WTC11 (cell line): Measurements from ENCODE around the gene P2RX2. TPM values are rescaled to one million over a fixed set of nuclear protein-coding genes. Genes with fewer than 3 reads are reported as not detected.

ENCODE experiments used
- ATAC-seq: fragments of 200-7000 bp; cut with Tn5 transposase; 2 replicates; pipeline ENCODE4 v1.10.0; 2021; ENCODE audit warnings: mild to moderate bottlenecking, moderate library complexity
- CTCF ChIA-PET: fragments of 300-600 bp; sonication (Branson Sonifier 250); formaldehyde crosslinking; loops from one replicate; lab custom pipeline; 2021; ENCODE audit warnings: antibody characterized with exemption; lab: Charles Lee
- POLR2A ChIA-PET: fragments of 350-600 bp; sonication (Branson Sonifier 250); formaldehyde crosslinking; loops from one replicate; lab custom pipeline; 2021; ENCODE audit warnings: antibody characterized with exemption; lab: Charles Lee
- DNase-seq: peaks from one replicate; pipeline ENCODE4 v3.0.0; 2021; ENCODE audit warnings: low spot score
- H3K27ac Mint-ChIP-seq: 2 replicates; pipeline ENCODE4 v1.8.0; 2021; ENCODE audit warnings: mixed read lengths
- H3K27me3 Mint-ChIP-seq: 2 replicates; pipeline ENCODE4 v1.8.0; 2021; ENCODE audit warnings: low read depth, mild to moderate bottlenecking, moderate library complexity, mixed read lengths
- H3K36me3 Mint-ChIP-seq: 2 replicates; pipeline ENCODE4 v1.8.0; 2021; ENCODE audit warnings: mixed read lengths
- H3K4me1 Mint-ChIP-seq: 2 replicates; pipeline ENCODE4 v1.8.0; 2022; ENCODE audit warnings: mixed read lengths
- H3K4me3 Mint-ChIP-seq: 2 replicates; pipeline ENCODE4 v1.8.0; 2021; ENCODE audit warnings: mild to moderate bottlenecking, moderate library complexity, mixed read lengths
- H3K9me3 Mint-ChIP-seq: 2 replicates; pipeline ENCODE4 v1.8.0; 2021; ENCODE audit warnings: mixed read lengths
- CDX4 ChIP-seq: fragments of 250-450 bp; sonication (Bioruptor Pico); IDR thresholded peaks from 2 replicates; pipeline ENCODE4 v1.9.0; 2021; ENCODE audit warnings: moderate library complexity, mild to moderate bottlenecking, inconsistent platforms, borderline replicate concordance
- CREM ChIP-seq: sonication (generic); formaldehyde crosslinking; IDR thresholded peaks from 2 replicates; pipeline ENCODE4 v1.8.1; 2022; ENCODE audit warnings: mild to moderate bottlenecking, missing genetic modification reagents, moderate library complexity
- FOXJ3 ChIP-seq: sonication (generic); formaldehyde crosslinking; IDR thresholded peaks from 2 replicates; pipeline ENCODE4 v1.9.0; 2021; ENCODE audit warnings: missing genetic modification reagents, mild to moderate bottlenecking, borderline replicate concordance
- FOXK1 ChIP-seq: sonication (generic); formaldehyde crosslinking; IDR thresholded peaks from 2 replicates; pipeline ENCODE4 v1.8.0; 2022; ENCODE audit warnings: mild to moderate bottlenecking, moderate library complexity, missing genetic modification reagents
- KAT7 ChIP-seq: sonication (generic); formaldehyde crosslinking; IDR thresholded peaks from 2 replicates; pipeline ENCODE4 v1.8.1; 2023; ENCODE audit warnings: missing genetic modification reagents, mild to moderate bottlenecking, borderline replicate concordance
- MLX ChIP-seq: sonication (generic); formaldehyde crosslinking; IDR thresholded peaks from 2 replicates; pipeline ENCODE4 v1.8.1; 2023; ENCODE audit warnings: mild to moderate bottlenecking, missing genetic modification reagents, moderate library complexity
- NR2C2 ChIP-seq: sonication (generic); formaldehyde crosslinking; IDR thresholded peaks from 2 replicates; pipeline ENCODE4 v1.8.0; 2022; ENCODE audit warnings: mild to moderate bottlenecking, missing genetic modification reagents
- SP1 ChIP-seq: sonication (generic); formaldehyde crosslinking; conservative IDR thresholded peaks from 2 replicates; pipeline ENCODE4 v1.8.1; 2022; ENCODE audit warnings: missing genetic modification reagents
- TEAD4 ChIP-seq: sonication (generic); formaldehyde crosslinking; IDR thresholded peaks from 2 replicates; pipeline ENCODE4 v1.8.0; 2022; ENCODE audit warnings: mild to moderate bottlenecking, missing genetic modification reagents
- ZNF138 ChIP-seq: sonication (generic); formaldehyde crosslinking; conservative IDR thresholded peaks from 2 replicates; pipeline ENCODE4 v1.8.1; 2022; ENCODE audit warnings: mild to moderate bottlenecking, moderate library complexity, missing genetic modification reagents
- ZNF219 ChIP-seq: sonication (generic); formaldehyde crosslinking; IDR thresholded peaks from 2 replicates; pipeline ENCODE4 v1.8.0; 2023; ENCODE audit warnings: missing genetic modification reagents, mild to moderate bottlenecking, borderline replicate concordance
- total RNA-seq: library from RNA; stranded (reverse); gene quantifications from 3 replicates; pipeline ENCODE4 v1.2.3, GENCODE V29; 2021
- TF ChIP-seq, protein P1 (sequence below): sonication (generic); formaldehyde crosslinking; IDR thresholded peaks from 2 replicates; pipeline ENCODE4 v1.8.0; 2023; ENCODE audit warnings: mild to moderate bottlenecking, missing genetic modification reagents
- TF ChIP-seq, protein P2 (sequence below): sonication (generic); formaldehyde crosslinking; IDR thresholded peaks from 2 replicates; pipeline ENCODE4 v1.8.1; 2022; ENCODE audit warnings: mild to moderate bottlenecking, moderate library complexity, missing genetic modification reagents
- TF ChIP-seq, protein P3 (sequence below): sonication (generic); formaldehyde crosslinking; IDR thresholded peaks from 2 replicates; pipeline ENCODE4 v1.8.0; 2023; ENCODE audit warnings: missing genetic modification reagents
- TF ChIP-seq, protein P4 (sequence below): sonication (generic); formaldehyde crosslinking; conservative IDR thresholded peaks from 2 replicates; pipeline ENCODE4 v1.8.1; 2022; ENCODE audit warnings: mild to moderate bottlenecking, missing genetic modification reagents
- TF ChIP-seq, protein P5 (sequence below): sonication (generic); formaldehyde crosslinking; conservative IDR thresholded peaks from 2 replicates; pipeline ENCODE4 v1.8.1; 2023; ENCODE audit warnings: mild to moderate bottlenecking, low read depth, missing genetic modification reagents, moderate library complexity
- TF ChIP-seq, protein P6 (sequence below): sonication (generic); formaldehyde crosslinking; IDR thresholded peaks from 2 replicates; pipeline ENCODE4 v1.8.1; 2023; ENCODE audit warnings: mild to moderate bottlenecking, missing genetic modification reagents, moderate library complexity
- TF ChIP-seq, protein P7 (sequence below): sonication (generic); formaldehyde crosslinking; IDR thresholded peaks from 2 replicates; pipeline ENCODE4 v1.8.1; 2022; ENCODE audit warnings: missing genetic modification reagents, borderline replicate concordance

Gene P2RX2
- total RNA-seq, 1 experiment from 2014 or later, result 2.1 TPM

- Mint-ChIP-seq H3K27me3 (peaks cover 10% of the 10 kb centered on the region), H3K4me1 (no peaks in the 10 kb centered on the region), H3K36me3 (peaks cover 15% of the 10 kb centered on the region), H3K4me3 (no peak overlapping the region), H3K9me3 (no peaks in the 10 kb centered on the region), H3K27ac (peak overlapping the region; percentile 79)
- CTCF ChIA-PET, result interaction anchor here (3.3 kb wide), 1 partner anchor 15 kb away, joined by 14 read pairs; no protein-coding TSS in a partner anchor
- POLR2A ChIA-PET, result no interaction called here
- ATAC-seq (no peak), DNase-seq (no peak)
- TF ChIP-seq, protein P1, sequence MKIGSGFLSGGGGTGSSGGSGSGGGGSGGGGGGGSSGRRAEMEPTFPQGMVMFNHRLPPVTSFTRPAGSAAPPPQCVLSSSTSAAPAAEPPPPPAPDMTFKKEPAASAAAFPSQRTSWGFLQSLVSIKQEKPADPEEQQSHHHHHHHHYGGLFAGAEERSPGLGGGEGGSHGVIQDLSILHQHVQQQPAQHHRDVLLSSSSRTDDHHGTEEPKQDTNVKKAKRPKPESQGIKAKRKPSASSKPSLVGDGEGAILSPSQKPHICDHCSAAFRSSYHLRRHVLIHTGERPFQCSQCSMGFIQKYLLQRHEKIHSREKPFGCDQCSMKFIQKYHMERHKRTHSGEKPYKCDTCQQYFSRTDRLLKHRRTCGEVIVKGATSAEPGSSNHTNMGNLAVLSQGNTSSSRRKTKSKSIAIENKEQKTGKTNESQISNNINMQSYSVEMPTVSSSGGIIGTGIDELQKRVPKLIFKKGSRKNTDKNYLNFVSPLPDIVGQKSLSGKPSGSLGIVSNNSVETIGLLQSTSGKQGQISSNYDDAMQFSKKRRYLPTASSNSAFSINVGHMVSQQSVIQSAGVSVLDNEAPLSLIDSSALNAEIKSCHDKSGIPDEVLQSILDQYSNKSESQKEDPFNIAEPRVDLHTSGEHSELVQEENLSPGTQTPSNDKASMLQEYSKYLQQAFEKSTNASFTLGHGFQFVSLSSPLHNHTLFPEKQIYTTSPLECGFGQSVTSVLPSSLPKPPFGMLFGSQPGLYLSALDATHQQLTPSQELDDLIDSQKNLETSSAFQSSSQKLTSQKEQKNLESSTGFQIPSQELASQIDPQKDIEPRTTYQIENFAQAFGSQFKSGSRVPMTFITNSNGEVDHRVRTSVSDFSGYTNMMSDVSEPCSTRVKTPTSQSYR (CRISPR knock-in tag), result no peak
- TF ChIP-seq, protein P2, sequence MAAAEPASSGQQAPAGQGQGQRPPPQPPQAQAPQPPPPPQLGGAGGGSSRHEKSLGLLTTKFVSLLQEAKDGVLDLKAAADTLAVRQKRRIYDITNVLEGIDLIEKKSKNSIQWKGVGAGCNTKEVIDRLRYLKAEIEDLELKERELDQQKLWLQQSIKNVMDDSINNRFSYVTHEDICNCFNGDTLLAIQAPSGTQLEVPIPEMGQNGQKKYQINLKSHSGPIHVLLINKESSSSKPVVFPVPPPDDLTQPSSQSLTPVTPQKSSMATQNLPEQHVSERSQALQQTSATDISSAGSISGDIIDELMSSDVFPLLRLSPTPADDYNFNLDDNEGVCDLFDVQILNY (CRISPR knock-in tag), result no peak
- TF ChIP-seq, protein P3, sequence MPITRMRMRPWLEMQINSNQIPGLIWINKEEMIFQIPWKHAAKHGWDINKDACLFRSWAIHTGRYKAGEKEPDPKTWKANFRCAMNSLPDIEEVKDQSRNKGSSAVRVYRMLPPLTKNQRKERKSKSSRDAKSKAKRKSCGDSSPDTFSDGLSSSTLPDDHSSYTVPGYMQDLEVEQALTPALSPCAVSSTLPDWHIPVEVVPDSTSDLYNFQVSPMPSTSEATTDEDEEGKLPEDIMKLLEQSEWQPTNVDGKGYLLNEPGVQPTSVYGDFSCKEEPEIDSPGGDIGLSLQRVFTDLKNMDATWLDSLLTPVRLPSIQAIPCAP (CRISPR knock-in tag), result no peak
- TF ChIP-seq ZNF219 (CRISPR knock-in tag) (no peak), FOXJ3 (CRISPR knock-in tag) (no peak), CREM (no peak), TEAD4 (CRISPR knock-in tag) (no peak), FOXK1 (CRISPR knock-in tag) (no peak), NR2C2 (no peak), MLX (CRISPR knock-in tag) (no peak), KAT7 (CRISPR knock-in tag) (no peak), ZNF138 (CRISPR knock-in tag) (no peak), SP1 (no peak), CDX4 (CRISPR knock-in tag) (no peak)
- TF ChIP-seq, protein P4, sequence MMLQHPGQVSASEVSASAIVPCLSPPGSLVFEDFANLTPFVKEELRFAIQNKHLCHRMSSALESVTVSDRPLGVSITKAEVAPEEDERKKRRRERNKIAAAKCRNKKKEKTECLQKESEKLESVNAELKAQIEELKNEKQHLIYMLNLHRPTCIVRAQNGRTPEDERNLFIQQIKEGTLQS, result no peak
- TF ChIP-seq, protein P5, sequence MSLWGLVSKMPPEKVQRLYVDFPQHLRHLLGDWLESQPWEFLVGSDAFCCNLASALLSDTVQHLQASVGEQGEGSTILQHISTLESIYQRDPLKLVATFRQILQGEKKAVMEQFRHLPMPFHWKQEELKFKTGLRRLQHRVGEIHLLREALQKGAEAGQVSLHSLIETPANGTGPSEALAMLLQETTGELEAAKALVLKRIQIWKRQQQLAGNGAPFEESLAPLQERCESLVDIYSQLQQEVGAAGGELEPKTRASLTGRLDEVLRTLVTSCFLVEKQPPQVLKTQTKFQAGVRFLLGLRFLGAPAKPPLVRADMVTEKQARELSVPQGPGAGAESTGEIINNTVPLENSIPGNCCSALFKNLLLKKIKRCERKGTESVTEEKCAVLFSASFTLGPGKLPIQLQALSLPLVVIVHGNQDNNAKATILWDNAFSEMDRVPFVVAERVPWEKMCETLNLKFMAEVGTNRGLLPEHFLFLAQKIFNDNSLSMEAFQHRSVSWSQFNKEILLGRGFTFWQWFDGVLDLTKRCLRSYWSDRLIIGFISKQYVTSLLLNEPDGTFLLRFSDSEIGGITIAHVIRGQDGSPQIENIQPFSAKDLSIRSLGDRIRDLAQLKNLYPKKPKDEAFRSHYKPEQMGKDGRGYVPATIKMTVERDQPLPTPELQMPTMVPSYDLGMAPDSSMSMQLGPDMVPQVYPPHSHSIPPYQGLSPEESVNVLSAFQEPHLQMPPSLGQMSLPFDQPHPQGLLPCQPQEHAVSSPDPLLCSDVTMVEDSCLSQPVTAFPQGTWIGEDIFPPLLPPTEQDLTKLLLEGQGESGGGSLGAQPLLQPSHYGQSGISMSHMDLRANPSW, result no peak
- TF ChIP-seq, protein P6, sequence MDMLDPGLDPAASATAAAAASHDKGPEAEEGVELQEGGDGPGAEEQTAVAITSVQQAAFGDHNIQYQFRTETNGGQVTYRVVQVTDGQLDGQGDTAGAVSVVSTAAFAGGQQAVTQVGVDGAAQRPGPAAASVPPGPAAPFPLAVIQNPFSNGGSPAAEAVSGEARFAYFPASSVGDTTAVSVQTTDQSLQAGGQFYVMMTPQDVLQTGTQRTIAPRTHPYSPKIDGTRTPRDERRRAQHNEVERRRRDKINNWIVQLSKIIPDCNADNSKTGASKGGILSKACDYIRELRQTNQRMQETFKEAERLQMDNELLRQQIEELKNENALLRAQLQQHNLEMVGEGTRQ (CRISPR knock-in tag), result no peak
- TF ChIP-seq, protein P7, sequence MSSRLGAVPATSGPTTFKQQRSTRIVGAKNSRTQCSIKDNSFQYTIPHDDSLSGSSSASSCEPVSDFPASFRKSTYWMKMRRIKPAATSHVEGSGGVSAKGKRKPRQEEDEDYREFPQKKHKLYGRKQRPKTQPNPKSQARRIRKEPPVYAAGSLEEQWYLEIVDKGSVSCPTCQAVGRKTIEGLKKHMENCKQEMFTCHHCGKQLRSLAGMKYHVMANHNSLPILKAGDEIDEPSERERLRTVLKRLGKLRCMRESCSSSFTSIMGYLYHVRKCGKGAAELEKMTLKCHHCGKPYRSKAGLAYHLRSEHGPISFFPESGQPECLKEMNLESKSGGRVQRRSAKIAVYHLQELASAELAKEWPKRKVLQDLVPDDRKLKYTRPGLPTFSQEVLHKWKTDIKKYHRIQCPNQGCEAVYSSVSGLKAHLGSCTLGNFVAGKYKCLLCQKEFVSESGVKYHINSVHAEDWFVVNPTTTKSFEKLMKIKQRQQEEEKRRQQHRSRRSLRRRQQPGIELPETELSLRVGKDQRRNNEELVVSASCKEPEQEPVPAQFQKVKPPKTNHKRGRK (CRISPR knock-in tag), result no peak
- TF ChIP-seq, all 79 proteins: peak for 0
These were observed 4.7 kb downstream of the P2RX2 start for GRCh38 chr12:132623072-132623869.
